H9 (cell line): ENCODE data around the gene TRABD2B. TPM values are rescaled to one million over a fixed set of nuclear protein-coding genes. Genes with fewer than 3 reads are reported as not detected.

ENCODE experiments used
- DNase-seq: peaks from one replicate; pipeline ENCODE4 v3.0.0-alpha.2; 2017
- H2AFZ ChIP-seq: one replicate; pipeline ENCODE4 v1.6.1; 2013; ENCODE audit warnings: mild to moderate bottlenecking, low read length, control low read depth, moderate library complexity
- H2AK5ac ChIP-seq: 2 replicates; pipeline ENCODE4 v1.6.1; 2013; ENCODE audit warnings: low read length, control low read depth, mixed read lengths; ENCODE audit not compliant: insufficient read length
- H2BK120ac ChIP-seq: one replicate; pipeline ENCODE4 v1.6.1; 2013; ENCODE audit warnings: low read depth, mild to moderate bottlenecking, low read length, control low read depth, inconsistent platforms; ENCODE audit not compliant: poor library complexity, severe bottlenecking
- H2BK12ac ChIP-seq: 2 replicates; pipeline ENCODE4 v1.6.1; 2013; ENCODE audit warnings: low read length, control low read depth, mixed read lengths, low read depth; ENCODE audit not compliant: insufficient read length
- H2BK15ac ChIP-seq: 2 replicates; pipeline ENCODE4 v1.6.1; 2013; ENCODE audit warnings: low read depth, low read length, control low read depth
- H2BK20ac ChIP-seq: one replicate; pipeline ENCODE4 v1.6.1; 2013; ENCODE audit warnings: low read depth, mild to moderate bottlenecking, low read length, control low read depth, inconsistent platforms; ENCODE audit not compliant: poor library complexity, severe bottlenecking
- H2BK5ac ChIP-seq: 2 replicates; pipeline ENCODE4 v1.6.1; 2013; ENCODE audit warnings: low read length, control low read depth, mixed read lengths; ENCODE audit not compliant: insufficient read length
- H3K14ac ChIP-seq: 2 replicates; pipeline ENCODE4 v1.6.1; 2013; ENCODE audit warnings: low read length, control low read depth; ENCODE audit not compliant: insufficient read depth
- H3K18ac ChIP-seq: 2 replicates; pipeline ENCODE4 v1.6.1; 2013; ENCODE audit warnings: low read depth, mild to moderate bottlenecking, mixed read lengths, low read length, control low read depth; ENCODE audit not compliant: insufficient read length
- H3K23ac ChIP-seq: 2 replicates; pipeline ENCODE4 v1.6.1; 2013; ENCODE audit warnings: low read length, control low read depth, mixed read lengths, low read depth; ENCODE audit not compliant: insufficient read length
- H3K23me2 ChIP-seq: 2 replicates; pipeline ENCODE4 v1.6.1; 2013; ENCODE audit warnings: low read depth, mild to moderate bottlenecking, mixed read lengths, low read length, control low read depth; ENCODE audit not compliant: insufficient read length, poor library complexity, severe bottlenecking
- H3K27ac ChIP-seq: 2 replicates; pipeline ENCODE4 v1.5.1; 2013; ENCODE audit warnings: low read length, control low read depth, mixed read lengths, low read depth; ENCODE audit not compliant: insufficient read length
- H3K27me3 ChIP-seq: 2 replicates; pipeline ENCODE4 v1.6.1; 2013; ENCODE audit warnings: low read length, control low read depth, inconsistent platforms; ENCODE audit not compliant: insufficient read depth
- H3K4ac ChIP-seq: 2 replicates; pipeline ENCODE4 v1.6.1; 2013; ENCODE audit warnings: low read depth, mild to moderate bottlenecking, control low read depth, inconsistent platforms, low read length, moderate library complexity
- H3K4me1 ChIP-seq: 2 replicates; pipeline ENCODE4 v1.6.1; 2013; ENCODE audit warnings: low read length, control low read depth, inconsistent platforms; ENCODE audit not compliant: insufficient read depth
- H3K4me2 ChIP-seq: 2 replicates; pipeline ENCODE4 v1.6.1; 2013; ENCODE audit warnings: low read length, control low read depth, mixed read lengths; ENCODE audit not compliant: insufficient read length, insufficient read depth
- H3K56ac ChIP-seq: 2 replicates; pipeline ENCODE4 v1.6.1; 2013; ENCODE audit warnings: low read depth, mild to moderate bottlenecking, mixed read lengths, low read length, control low read depth; ENCODE audit not compliant: insufficient read length
- H3K79me1 ChIP-seq: 2 replicates; pipeline ENCODE4 v1.6.1; 2013; ENCODE audit warnings: low read depth, mild to moderate bottlenecking, moderate library complexity, low read length, control low read depth, inconsistent platforms; ENCODE audit not compliant: insufficient read depth, poor library complexity, severe bottlenecking
- H3K79me2 ChIP-seq: 2 replicates; pipeline ENCODE4 v1.6.1; 2013; ENCODE audit warnings: low read length, control low read depth, inconsistent platforms; ENCODE audit not compliant: insufficient read depth
- H3K9ac ChIP-seq: 2 replicates; pipeline ENCODE4 v1.6.1; 2013; ENCODE audit warnings: low read length, control low read depth, mixed read lengths; ENCODE audit not compliant: insufficient read length; ENCODE audit errors: extremely low read depth
- H3K9me3 ChIP-seq: one replicate; pipeline ENCODE4 v1.6.1; 2013; ENCODE audit warnings: low read depth, low read length, inconsistent platforms; ENCODE audit not compliant: control insufficient read depth
- H3T11ph ChIP-seq: one replicate; pipeline ENCODE4 v1.6.1; 2013; ENCODE audit warnings: mild to moderate bottlenecking, low read length, control low read depth, inconsistent platforms
- H4K20me1 ChIP-seq: one replicate; pipeline ENCODE4 v1.6.1; 2013; ENCODE audit not compliant: control insufficient read depth, insufficient read length, insufficient read depth
- H4K5ac ChIP-seq: 2 replicates; pipeline ENCODE4 v1.6.1; 2013; ENCODE audit warnings: low read depth, mild to moderate bottlenecking, mixed read lengths, low read length, control low read depth; ENCODE audit not compliant: insufficient read length
- H4K8ac ChIP-seq: replicated peaks from 2 replicates; pipeline ENCODE4 v1.6.1; 2013; ENCODE audit warnings: low read length, control low read depth, mixed read lengths, low read depth; ENCODE audit not compliant: insufficient read length
- H4K91ac ChIP-seq: 2 replicates; pipeline ENCODE4 v1.6.1; 2013; ENCODE audit warnings: low read depth, mild to moderate bottlenecking, moderate library complexity, mixed read lengths, low read length, control low read depth; ENCODE audit not compliant: insufficient read length
- H3K27ac Mint-ChIP-seq, 3 experiments: 2 replicates in 2 of 3; 3 replicates in 1 of 3; pipeline ENCODE4 v1.8.0; 2020 to 2021; ENCODE audit warnings: mixed read lengths in 3 of 3, mild to moderate bottlenecking in 1 of 3, moderate library complexity in 1 of 3
- H3K27me3 Mint-ChIP-seq: 2 replicates; pipeline ENCODE4 v1.8.0; 2021; ENCODE audit warnings: low read depth, mild to moderate bottlenecking, moderate library complexity, mixed read lengths
- H3K36me3 Mint-ChIP-seq, 3 experiments: 2 replicates in 2 of 3; 3 replicates in 1 of 3; pipeline ENCODE4 v1.8.0; 2020 to 2021; ENCODE audit warnings: low read depth in 3 of 3, mixed read lengths in 3 of 3; ENCODE audit not compliant: insufficient read depth in 1 of 3
- H3K4me1 Mint-ChIP-seq, 2 experiments: 2 replicates each; pipeline ENCODE4 v1.8.0; 2020; ENCODE audit warnings: mixed read lengths in 2 of 2
- H3K4me3 Mint-ChIP-seq, 2 experiments: 2 replicates in 1 of 2; 3 replicates in 1 of 2; pipeline ENCODE4 v1.8.0; 2020 to 2021; ENCODE audit warnings: mild to moderate bottlenecking in 2 of 2, mixed read lengths in 2 of 2, moderate library complexity in 1 of 2
- H3K9me3 Mint-ChIP-seq, 2 experiments: 2 replicates in 1 of 2; 3 replicates in 1 of 2; pipeline ENCODE4 v1.8.0; 2020; ENCODE audit warnings: mild to moderate bottlenecking in 2 of 2, mixed read lengths in 2 of 2, moderate library complexity in 1 of 2
- CTCF ChIP-seq: fragments of 200-600 bp; sonication (generic); conservative IDR thresholded peaks from 3 replicates; pipeline ENCODE4 v1.8.0; 2021; ENCODE audit warnings: antibody characterized with exemption, mild to moderate bottlenecking
- WGBS: extraction: QIAGEN DNeasy Blood & Tissue Kit; methylation state at CpG from one replicate; pipeline ENCODE4 v1.1.7; 2013; ENCODE audit warnings: missing lambda C conversion rate, low lambda C conversion rate, mixed read lengths; ENCODE audit not compliant: insufficient read length; ENCODE audit errors: extremely low coverage; 5-methylcytosine and 5-hydroxymethylcytosine counted together
- total RNA-seq: library from RNA; stranded (reverse); gene quantifications from 2 replicates; pipeline ENCODE4 v1.2.1, GENCODE V29; 2021

Gene TRABD2B
- total RNA-seq, 1 experiment from 2014 or later = 2.3 TPM

GRCh38 chr1:48038270-48038767 is 41.1 kb upstream of the TRABD2B start:
- H4K91ac ChIP-seq = no peak overlapping the region
- H3K18ac ChIP-seq = no peak overlapping the region
- no peak overlapping the region for H2AK5ac ChIP-seq
- H3K9me3 ChIP-seq = no peaks in the 10 kb centered on the region
- H4K5ac ChIP-seq = no peak overlapping the region
- no peak overlapping the region for H3K27ac ChIP-seq
- no peak overlapping the region for H3K14ac ChIP-seq
- TF ChIP-seq CTCF = no peak
- H4K8ac ChIP-seq = no peak overlapping the region
- no peak for DNase-seq
- H2AFZ ChIP-seq = no peak overlapping the region
- H2BK20ac ChIP-seq = no peak overlapping the region
- H3T11ph ChIP-seq = no peak overlapping the region
- no peaks in the 10 kb centered on the region for H3K27me3 ChIP-seq
- H3K23me2 ChIP-seq = no peaks in the 10 kb centered on the region
- no peak overlapping the region for H3K4me2 ChIP-seq
- Mint-ChIP-seq H3K27ac (no peak overlapping the region), H3K4me1 (peaks cover 46 to 65% of the 10 kb centered on the region in 2 experiments), H3K36me3 (no peaks in the 10 kb centered on the region; a peak in 1 of 7 replicates), H3K9me3 (no peaks in the 10 kb centered on the region), H3K27me3 (peaks cover 30% of the 10 kb centered on the region), H3K4me3 (no peak overlapping the region)
- H2BK12ac ChIP-seq = no peak overlapping the region
- no peak overlapping the region for H3K56ac ChIP-seq
- H4K20me1 ChIP-seq = no peaks in the 10 kb centered on the region
- H2BK120ac ChIP-seq = no peak overlapping the region
- no peak overlapping the region for H3K4ac ChIP-seq
- no peaks in the 10 kb centered on the region for H3K79me1 ChIP-seq
- no peak overlapping the region for H2BK5ac ChIP-seq
- H3K79me2 ChIP-seq = no peaks in the 10 kb centered on the region
- H3K4me1 ChIP-seq = no peaks in the 10 kb centered on the region; the same call in 1 of the 2 replicates
- no CpG with 5 or more reads among the region's 2 CpGs for WGBS
- H3K23ac ChIP-seq = no peak overlapping the region
- no peak overlapping the region for H3K9ac ChIP-seq
- no peak overlapping the region for H2BK15ac ChIP-seq
